SK-N-SH (cell line): ENCODE measurements around the gene DIAPH2. TPM values are rescaled to one million over a fixed set of nuclear protein-coding genes. Genes with fewer than 3 reads are reported as not detected.

ENCODE experiments used
- CTCF ChIA-PET: fragments of 300-600, 350-600 bp; formaldehyde crosslinking; extraction: SDS; loops from one replicate; lab custom pipeline; 2021; lab: Yijun Ruan, JAX
- POLR2A ChIA-PET: fragments of 350-600 bp; sonication (Branson Sonifier 250); formaldehyde crosslinking; extraction: SDS; loops from one replicate; lab custom pipeline; 2020; ENCODE audit warnings: antibody characterized with exemption, inconsistent platforms; lab: Yijun Ruan, JAX
- DNase-seq: peaks from one replicate; pipeline ENCODE4 v3.0.0; 2012
- H2AFZ ChIP-seq: fragments of 200-600 bp; sonication (generic); 2 replicates; pipeline ENCODE4 v1.8.1; 2016; ENCODE audit warnings: antibody characterized with exemption, mild to moderate bottlenecking, low read depth
- H3F3A ChIP-seq: fragments of 200-600 bp; sonication (generic); replicated peaks from 2 replicates; pipeline ENCODE3; 2016; ENCODE audit warnings: antibody characterized with exemption, mild to moderate bottlenecking; ENCODE audit not compliant: insufficient read depth
- H3K27ac ChIP-seq, 2 experiments: fragments of 200-500 bp in 1 of 2; fragments of 200-600 bp in 1 of 2; sonication (Bioruptor generic) in 1 of 2; sonication (generic), shearing (Covaris generic) in 1 of 2; 2 replicates each; pipeline versions ENCODE4 v1.5.1 to v1.6.1; 2014 to 2016; ENCODE audit warnings: low read depth in 2 of 2, inconsistent platforms in 1 of 2, low read length in 1 of 2, mild to moderate bottlenecking in 1 of 2, mixed read lengths in 1 of 2
- H3K27me3 ChIP-seq: fragments of 200-600 bp; sonication (generic), shearing (Covaris generic); 2 replicates; pipeline ENCODE4 v1.6.1; 2016; ENCODE audit warnings: mixed run types; ENCODE audit not compliant: insufficient read depth
- H3K36me3 ChIP-seq, 2 experiments: fragments of 200-500 bp in 1 of 2; fragments of 200-600 bp in 1 of 2; sonication (Bioruptor generic) in 1 of 2; sonication (generic) in 1 of 2; replicated peaks in 1 of 2; 2 replicates each; pipeline versions ENCODE3 to v1.5.1; 2014 to 2016; ENCODE audit warnings: low read length in 1 of 2, mild to moderate bottlenecking in 1 of 2; ENCODE audit not compliant: insufficient read depth in 2 of 2, control insufficient read depth in 1 of 2
- H3K4me1 ChIP-seq, 2 experiments: fragments of 200-500 bp in 1 of 2; fragments of 200-600 bp in 1 of 2; sonication (Bioruptor generic) in 1 of 2; sonication (generic), shearing (Covaris generic) in 1 of 2; 2 replicates each; pipeline versions ENCODE4 v1.5.1 to v1.6.1; 2014 to 2016; ENCODE audit warnings: low read depth in 1 of 2, low read length in 1 of 2, mixed run types in 1 of 2; ENCODE audit not compliant: insufficient read depth in 2 of 2, control insufficient read depth in 1 of 2
- H3K4me2 ChIP-seq: fragments of 200-600 bp; sonication (generic), shearing (Covaris generic); 2 replicates; pipeline ENCODE4 v1.6.1; 2017; ENCODE audit warnings: mixed run types
- H3K4me3 ChIP-seq, 2 experiments: fragments of 200-500 bp in 1 of 2; fragments of 200-600 bp in 1 of 2; sonication (Bioruptor generic) in 1 of 2; sonication (generic), shearing (Covaris generic) in 1 of 2; 2 replicates each; pipeline versions ENCODE4 v1.5.1 to v1.8.1; 2014 to 2016; ENCODE audit warnings: low read depth in 2 of 2, inconsistent platforms in 1 of 2, low read length in 1 of 2, mild to moderate bottlenecking in 1 of 2, mixed read lengths in 1 of 2, moderate library complexity in 1 of 2
- H3K79me2 ChIP-seq: fragments of 200-600 bp; sonication (generic); 2 replicates; pipeline ENCODE4 v1.8.1; 2017; ENCODE audit warnings: mild to moderate bottlenecking; ENCODE audit not compliant: insufficient read depth
- H3K9ac ChIP-seq: fragments of 200-600 bp; sonication (generic); 2 replicates; pipeline ENCODE4 v1.6.1; 2017; ENCODE audit warnings: mixed run types
- H3K9me2 ChIP-seq: fragments of 200-600 bp; sonication (generic); 2 replicates; pipeline ENCODE4 v1.6.1; 2017; ENCODE audit warnings: mixed run types
- H3K9me3 ChIP-seq: fragments of 200-600 bp; sonication (generic); 2 replicates; pipeline ENCODE4 v1.6.1; 2017; ENCODE audit warnings: mixed run types, mild to moderate bottlenecking, moderate library complexity
- H4K20me1 ChIP-seq: fragments of 200-600 bp; sonication (generic); 2 replicates; pipeline ENCODE4 v1.6.1; 2017; ENCODE audit warnings: mild to moderate bottlenecking, mixed run types; ENCODE audit not compliant: insufficient read depth
- CHD2 ChIP-seq: fragments of 150-350 bp; IDR thresholded peaks from 2 replicates; pipeline ENCODE4 v1.6.1; 2018; ENCODE audit warnings: low read length; ENCODE audit not compliant: partially characterized antibody
- FOSL2 ChIP-seq: IDR thresholded peaks from 2 replicates; pipeline ENCODE4 v1.4.0; 2012; ENCODE audit warnings: low read depth, mild to moderate bottlenecking, moderate library complexity, borderline replicate concordance
- FOXJ3 ChIP-seq: sonication (generic); formaldehyde crosslinking; IDR thresholded peaks from 2 replicates; pipeline ENCODE4 v1.5.1; 2020; ENCODE audit warnings: mild to moderate bottlenecking, missing genetic modification reagents
- MXI1 ChIP-seq: IDR thresholded peaks from 2 replicates; pipeline ENCODE4 v1.6.1; 2012; ENCODE audit warnings: mild to moderate bottlenecking, low read depth, low read length, improper control_type of control experiment
- NRF1 ChIP-seq: IDR thresholded peaks from 2 replicates; pipeline ENCODE4 v1.6.1; 2012; ENCODE audit warnings: low read depth, mild to moderate bottlenecking, low read length
- SMC3 ChIP-seq: IDR thresholded peaks from 2 replicates; pipeline ENCODE4 v1.6.1; 2012; ENCODE audit warnings: low read depth, low read length, improper control_type of control experiment
- TAF1 ChIP-seq: IDR thresholded peaks from 2 replicates; pipeline ENCODE4 v1.6.1; 2012; ENCODE audit warnings: low read depth, mild to moderate bottlenecking, low read length, moderate library complexity, borderline replicate concordance
- WGBS: methylation state at CpG from one replicate; pipeline ENCODE4 v1.1.6; 2017; ENCODE audit warnings: low lambda C conversion rate; 5-methylcytosine and 5-hydroxymethylcytosine counted together
- polyA plus RNA-seq, 3 experiments: library from polyadenylated mRNA; depleted of rRNA; stranded (reverse); fragments of >200 nt; gene quantifications; 2 replicates each; pipeline ENCODE4 v1.2.3, GENCODE V29; 2012
- TF ChIP-seq, protein P1 (sequence below): IDR thresholded peaks from 2 replicates; pipeline ENCODE4; 2012
- TF ChIP-seq, protein P2 (sequence below): IDR thresholded peaks from 2 replicates; pipeline ENCODE4 v1.4.0; 2012; ENCODE audit warnings: low read depth
- TF ChIP-seq, protein P3 (sequence below): fragments of 200-600 bp; sonication (generic); IDR thresholded peaks from 2 replicates; pipeline ENCODE4 v1.6.1; 2017; ENCODE audit warnings: antibody characterized with exemption, mild to moderate bottlenecking, moderate library complexity

Gene DIAPH2
- polyA plus RNA-seq, 1 of the 3 experiments (the other 2 are of a cell fraction): 1.1 TPM

DNA sequence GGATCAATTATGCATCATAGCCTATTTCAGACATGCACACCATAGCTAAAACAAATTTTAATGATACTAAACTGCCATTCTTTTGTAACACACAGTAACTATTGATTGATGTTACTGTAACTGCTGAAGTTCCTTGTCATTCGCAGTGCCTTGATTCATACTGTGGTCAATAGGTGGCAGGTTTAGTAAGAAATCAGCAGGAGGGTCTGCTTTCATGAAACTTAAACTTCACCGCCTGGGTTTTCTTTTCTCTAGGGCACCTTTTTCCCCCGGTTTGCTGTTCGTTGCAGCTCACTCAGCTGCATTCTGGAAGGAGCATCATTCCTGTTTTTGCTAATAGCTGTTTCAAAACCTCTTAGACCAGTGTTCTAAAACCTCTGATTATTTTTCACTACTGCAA is 287.2 kb downstream of the DIAPH2 start:
- TF ChIP-seq MXI1 (no peak), NRF1 (no peak), FOXJ3 (CRISPR knock-in tag) (no peak), SMC3 (no peak)
- H3K9me2 ChIP-seq: no peaks in the 10 kb centered on the region
- no peaks in the 10 kb centered on the region for H4K20me1 ChIP-seq
- DNase-seq: no peak
- ChIA-PET POLR2A (no interaction called here), CTCF (no interaction called here)
- no peaks in the 10 kb centered on the region for H3F3A ChIP-seq
- no peaks in the 10 kb centered on the region for H3K4me1 ChIP-seq
- no peaks in the 10 kb centered on the region for H3K79me2 ChIP-seq
- peaks cover 0 to 3% of the 10 kb centered on the region in 2 experiments for H3K36me3 ChIP-seq
- no peaks in the 10 kb centered on the region for H3K27me3 ChIP-seq
- no peaks in the 10 kb centered on the region for H3K9me3 ChIP-seq
- no peak overlapping the region for H3K9ac ChIP-seq
- 50% methylated on average over 4 of the region's 4 CpGs for WGBS
- no peak overlapping the region for H2AFZ ChIP-seq
- H3K27ac ChIP-seq: no peak overlapping the region
- H3K4me3 ChIP-seq: 0 out of 4 replicates have a peak overlapping the region, but pooled peaks of 1 of the 2 experiments have one; percentile 13
- H3K4me2 ChIP-seq: no peak overlapping the region

DNA sequence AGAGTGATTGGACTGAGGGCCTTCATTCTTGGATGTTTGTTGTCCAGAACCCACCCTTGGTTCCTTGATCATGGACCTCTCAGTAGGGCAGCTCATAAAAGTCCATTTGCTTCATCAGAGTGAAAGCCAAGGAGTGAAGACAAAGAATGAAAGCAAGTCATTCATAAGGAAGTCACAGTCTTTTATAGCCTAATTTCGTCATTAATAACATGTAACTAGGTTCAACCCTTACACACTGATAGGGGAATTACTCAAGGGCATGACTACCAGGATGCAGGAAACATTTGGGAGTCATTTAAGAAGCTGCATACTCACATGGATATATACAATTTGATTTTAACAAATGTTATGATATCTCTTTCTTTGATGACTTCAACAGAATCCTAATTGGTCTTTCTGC is 294.3 kb downstream of the DIAPH2 start:
- Histone ChIP-seq H3K79me2 (no peaks in the 10 kb centered on the region), H3K36me3 (no peaks in the 10 kb centered on the region), H3K9me2 (no peaks in the 10 kb centered on the region), H3K4me2 (no peak overlapping the region), H3K27me3 (no peaks in the 10 kb centered on the region), H3F3A (no peaks in the 10 kb centered on the region), H2AFZ (no peak overlapping the region), H3K27ac (no peak overlapping the region), H3K4me1 (no peaks in the 10 kb centered on the region; a peak in 1 of 4 replicates), H3K4me3 (no peak overlapping the region), H3K9me3 (no peaks in the 10 kb centered on the region), H3K9ac (no peak overlapping the region), H4K20me1 (no peaks in the 10 kb centered on the region)
- ChIA-PET CTCF (no interaction called here), POLR2A (no interaction called here)
- no peak for DNase-seq
- WGBS: 57% methylated on average over 1 of the region's 1 CpG
- TF ChIP-seq, protein P1, sequence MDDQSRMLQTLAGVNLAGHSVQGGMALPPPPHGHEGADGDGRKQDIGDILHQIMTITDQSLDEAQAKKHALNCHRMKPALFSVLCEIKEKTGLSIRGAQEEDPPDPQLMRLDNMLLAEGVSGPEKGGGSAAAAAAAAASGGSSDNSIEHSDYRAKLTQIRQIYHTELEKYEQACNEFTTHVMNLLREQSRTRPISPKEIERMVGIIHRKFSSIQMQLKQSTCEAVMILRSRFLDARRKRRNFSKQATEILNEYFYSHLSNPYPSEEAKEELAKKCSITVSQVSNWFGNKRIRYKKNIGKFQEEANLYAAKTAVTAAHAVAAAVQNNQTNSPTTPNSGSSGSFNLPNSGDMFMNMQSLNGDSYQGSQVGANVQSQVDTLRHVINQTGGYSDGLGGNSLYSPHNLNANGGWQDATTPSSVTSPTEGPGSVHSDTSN: no peak
- TF ChIP-seq, protein P2, sequence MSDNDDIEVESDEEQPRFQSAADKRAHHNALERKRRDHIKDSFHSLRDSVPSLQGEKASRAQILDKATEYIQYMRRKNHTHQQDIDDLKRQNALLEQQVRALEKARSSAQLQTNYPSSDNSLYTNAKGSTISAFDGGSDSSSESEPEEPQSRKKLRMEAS: no peak
- TF ChIP-seq CHD2 (no peak), FOSL2 (no peak), TAF1 (no peak)
- TF ChIP-seq, protein P3, sequence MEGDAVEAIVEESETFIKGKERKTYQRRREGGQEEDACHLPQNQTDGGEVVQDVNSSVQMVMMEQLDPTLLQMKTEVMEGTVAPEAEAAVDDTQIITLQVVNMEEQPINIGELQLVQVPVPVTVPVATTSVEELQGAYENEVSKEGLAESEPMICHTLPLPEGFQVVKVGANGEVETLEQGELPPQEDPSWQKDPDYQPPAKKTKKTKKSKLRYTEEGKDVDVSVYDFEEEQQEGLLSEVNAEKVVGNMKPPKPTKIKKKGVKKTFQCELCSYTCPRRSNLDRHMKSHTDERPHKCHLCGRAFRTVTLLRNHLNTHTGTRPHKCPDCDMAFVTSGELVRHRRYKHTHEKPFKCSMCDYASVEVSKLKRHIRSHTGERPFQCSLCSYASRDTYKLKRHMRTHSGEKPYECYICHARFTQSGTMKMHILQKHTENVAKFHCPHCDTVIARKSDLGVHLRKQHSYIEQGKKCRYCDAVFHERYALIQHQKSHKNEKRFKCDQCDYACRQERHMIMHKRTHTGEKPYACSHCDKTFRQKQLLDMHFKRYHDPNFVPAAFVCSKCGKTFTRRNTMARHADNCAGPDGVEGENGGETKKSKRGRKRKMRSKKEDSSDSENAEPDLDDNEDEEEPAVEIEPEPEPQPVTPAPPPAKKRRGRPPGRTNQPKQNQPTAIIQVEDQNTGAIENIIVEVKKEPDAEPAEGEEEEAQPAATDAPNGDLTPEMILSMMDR: no peak
